ENCODE measurements around the gene ATP11A.
"Not testable (repeated sequence)": the region's sequence is repeated elsewhere in the genome, so short reads cannot be mapped to it uniquely, and the experiment has no call there.

ATP11A gene

DNA sequence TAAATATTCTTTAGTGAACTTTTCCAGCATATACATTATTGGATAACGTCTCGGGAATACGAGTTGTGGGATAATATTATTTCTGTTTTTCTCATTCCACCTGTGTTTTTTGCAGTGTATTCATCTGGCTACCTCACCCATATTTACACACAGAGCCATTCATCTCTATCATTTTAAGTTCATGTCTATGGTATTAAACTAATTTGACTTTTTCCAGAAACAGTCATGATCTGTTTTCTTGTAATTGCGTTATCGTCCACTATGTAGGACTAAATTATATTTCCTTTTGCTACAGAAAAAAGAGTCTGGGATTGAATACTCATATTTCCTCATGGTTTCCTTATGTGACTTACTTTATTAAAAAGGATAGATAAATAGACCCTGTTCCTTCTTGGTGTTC lies 2.7 kb downstream of the ATP11A start:
- DNase-seq (ENCODE audit: low read depth) = no peak

DNA sequence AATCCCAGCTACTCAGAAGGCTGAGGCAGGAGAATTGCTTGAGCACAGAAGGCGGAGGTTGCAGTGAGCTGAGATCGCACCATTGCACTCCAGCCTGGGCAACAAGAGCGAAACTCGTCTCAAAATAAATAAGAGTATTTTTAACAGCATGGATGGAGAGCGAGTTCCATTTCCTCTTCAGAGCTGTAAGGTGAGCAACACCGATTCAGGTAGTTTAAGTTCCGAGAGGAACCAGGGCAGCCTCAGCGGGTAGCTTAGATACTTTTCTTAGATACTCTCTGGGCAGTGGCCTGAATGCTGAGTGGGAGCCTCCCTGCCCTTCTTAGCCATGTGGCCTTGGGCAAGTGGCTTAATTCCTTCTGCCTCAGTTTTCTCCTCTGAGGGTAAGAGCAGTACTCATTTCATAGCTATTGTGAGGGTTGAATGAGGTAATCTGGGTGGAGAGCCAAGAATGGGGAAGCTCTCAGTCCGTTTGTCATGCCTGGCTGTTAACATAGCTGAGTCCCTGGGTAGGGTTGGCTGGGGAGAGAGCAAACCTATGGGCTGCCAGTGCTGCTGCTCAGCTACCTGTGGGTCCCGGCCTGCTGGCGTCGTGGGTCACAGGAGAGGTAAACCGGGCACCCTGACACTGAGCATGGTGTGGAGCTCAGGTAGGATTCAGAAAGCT lies 4.1 kb downstream of the ATP11A start:
- DNase-seq (ENCODE audit: low read depth) = no peak

DNA sequence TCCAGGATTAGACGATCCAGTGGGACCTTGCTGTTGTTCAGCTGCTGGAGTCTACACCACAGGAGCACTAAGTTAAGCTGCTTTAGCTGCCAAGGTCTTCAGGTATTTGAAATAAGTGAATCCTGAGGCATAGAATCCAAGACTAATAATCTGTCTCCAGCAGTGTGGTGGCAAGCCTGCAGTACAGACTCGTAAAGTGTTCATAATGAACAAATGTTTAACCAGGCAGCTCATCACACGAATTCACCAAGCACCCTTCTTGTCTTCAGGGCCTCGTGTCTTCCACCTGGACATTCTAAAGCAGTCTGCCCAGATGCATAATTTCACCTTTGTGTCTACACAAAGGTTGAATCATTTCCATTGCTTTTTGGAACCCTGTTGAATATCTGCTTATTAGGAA lies 5.3 kb downstream of the ATP11A start:
- no peak for DNase-seq (ENCODE audit: low read depth)

DNA sequence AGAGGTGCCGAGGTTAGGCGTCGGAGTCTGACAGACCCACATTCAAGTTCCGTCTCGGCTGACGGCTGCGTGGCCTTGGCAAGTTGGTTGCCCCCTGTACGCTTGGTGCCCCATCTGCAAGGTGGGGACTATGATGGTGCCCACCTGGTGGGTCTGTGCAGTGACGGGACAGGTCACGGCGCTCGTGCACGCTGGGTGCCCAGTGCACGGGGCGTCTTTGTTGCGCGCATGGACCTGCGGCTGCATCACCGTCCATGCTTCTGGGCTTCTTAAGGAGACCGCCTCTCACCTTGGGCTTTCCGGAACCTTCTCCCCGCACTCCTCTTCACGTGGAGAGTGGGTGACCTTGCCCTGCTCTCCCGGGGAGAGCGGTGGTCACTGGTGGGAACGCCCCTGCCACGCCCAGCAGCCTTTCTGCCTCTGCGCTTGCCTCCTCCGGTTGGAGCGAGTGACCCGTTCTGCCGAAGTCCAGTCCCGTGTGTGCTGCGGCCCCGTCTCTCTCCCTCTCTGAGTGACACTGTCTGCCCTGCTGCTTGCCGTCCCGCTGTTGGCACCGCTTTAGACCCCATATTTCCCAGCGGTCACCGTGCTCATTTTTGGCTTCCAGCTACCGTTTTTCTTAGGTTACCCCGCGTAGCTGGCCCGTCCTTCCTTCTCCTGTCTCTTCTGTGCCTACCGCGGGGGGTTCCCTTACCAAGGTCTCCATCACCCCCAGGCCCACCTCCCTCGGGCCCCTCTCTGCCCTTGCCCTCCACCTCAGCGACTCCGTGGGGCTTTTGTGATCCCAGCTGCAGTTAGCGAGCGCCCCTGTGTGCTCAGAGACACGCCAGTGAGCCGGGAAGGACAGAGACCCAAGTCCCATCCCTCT lies 6.4 kb downstream of the ATP11A start:
- no peak for DNase-seq (ENCODE audit: low read depth)

DNA sequence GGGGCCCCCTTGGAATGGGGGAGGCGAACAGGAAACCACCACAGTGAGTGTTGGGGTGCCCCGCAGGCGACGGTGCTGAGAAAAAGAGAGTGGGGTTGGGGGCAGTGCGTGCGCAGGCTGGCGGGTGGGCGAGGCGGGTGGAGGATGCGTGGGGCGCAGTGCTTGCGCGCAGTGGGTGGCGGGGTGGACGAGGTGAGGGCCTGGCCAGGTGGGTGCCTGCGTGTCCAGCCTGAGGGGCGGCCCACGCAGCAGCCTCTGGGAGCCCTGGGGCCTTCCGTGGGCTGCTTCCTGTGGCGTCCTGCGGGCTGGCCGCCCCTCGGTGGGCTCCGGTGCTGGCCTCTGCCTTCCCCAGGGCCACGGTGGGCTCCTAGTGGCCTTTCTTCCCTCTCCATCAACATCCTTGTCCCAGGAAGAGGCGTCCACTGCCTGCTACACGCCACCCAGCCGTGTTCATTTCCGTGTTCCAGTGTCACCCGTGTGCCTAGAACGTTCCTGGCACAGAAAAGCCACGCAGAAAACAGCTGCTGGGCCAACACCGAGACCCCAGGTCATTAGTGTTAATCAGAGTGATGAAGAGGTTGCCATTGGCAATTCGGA lies 7.1 kb downstream of the ATP11A start:
- no peak for DNase-seq (ENCODE audit: low read depth)

DNA sequence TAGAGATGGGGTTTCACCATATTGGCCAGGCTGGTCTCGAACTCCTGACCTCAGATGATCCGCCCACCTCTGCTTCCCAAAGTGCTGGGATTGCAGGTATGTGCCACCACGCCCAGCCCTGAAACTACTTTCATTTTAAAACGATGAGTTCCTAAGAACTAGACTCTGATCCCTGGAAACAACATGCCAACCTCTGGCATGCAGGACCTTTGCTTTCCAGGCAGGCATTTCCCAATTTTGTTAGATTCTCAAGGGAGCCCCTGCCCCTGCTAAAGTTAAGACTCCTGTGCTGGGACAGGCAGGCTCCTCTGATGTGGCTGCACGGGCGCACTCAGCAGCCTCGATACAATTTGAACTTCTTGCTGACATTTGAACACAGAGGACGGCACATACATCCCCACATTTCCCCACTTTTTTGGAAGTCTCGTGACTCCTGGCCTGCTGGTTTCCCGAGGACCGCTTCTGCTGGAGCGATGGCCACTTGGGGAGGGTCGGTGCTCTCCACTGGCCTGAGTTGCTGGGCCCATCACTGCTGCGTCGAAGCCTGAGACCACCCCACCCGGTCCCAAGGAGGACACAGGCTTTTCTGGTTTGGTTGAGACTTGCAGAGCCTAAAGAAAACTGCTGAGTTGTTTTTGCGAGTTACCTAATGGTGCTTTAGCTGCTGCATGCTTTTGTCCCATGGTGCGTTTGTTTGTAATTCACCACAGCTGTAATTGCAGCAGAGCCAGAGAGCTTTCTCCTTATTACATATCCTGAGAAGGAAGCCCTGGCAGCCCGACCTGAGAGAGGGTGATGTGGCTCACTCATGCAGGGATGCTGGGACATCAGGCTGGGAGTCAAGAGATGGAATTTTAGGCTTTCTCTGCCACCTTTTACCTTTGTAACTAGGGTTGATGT lies 8.2 kb downstream of the ATP11A start:
- DNase-seq (ENCODE audit: low read depth) = no peak

DNA sequence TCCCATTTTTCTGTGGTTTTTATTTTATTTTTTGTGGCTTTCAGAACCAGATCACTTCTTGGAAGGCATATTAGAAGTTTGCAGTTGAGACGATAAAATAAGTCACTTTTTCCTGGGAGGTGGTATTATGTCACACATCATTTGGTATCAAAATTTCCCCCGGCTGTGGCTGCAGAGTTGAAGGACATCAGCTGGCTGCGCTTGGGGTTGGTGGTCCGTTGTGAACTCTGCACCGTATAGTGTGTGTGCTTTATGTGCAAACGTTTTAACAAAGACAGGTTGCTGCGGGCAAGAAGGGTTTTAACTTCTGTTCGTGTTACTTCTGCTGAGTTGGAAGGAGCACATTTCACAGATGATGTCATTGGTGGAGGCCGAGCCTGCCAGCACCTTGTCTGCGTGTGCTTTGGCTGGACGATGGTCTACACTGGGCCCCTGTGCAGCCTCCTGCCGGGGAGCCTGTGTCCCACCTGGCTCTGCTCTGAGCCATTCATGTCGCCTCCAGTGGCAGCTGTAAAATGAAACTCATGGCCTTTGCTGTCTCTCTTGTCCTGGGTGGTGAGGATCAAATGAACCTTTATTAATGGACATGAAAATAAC lies 9.6 kb downstream of the ATP11A start:
- DNase-seq (ENCODE audit: low read depth) = no peak

DNA sequence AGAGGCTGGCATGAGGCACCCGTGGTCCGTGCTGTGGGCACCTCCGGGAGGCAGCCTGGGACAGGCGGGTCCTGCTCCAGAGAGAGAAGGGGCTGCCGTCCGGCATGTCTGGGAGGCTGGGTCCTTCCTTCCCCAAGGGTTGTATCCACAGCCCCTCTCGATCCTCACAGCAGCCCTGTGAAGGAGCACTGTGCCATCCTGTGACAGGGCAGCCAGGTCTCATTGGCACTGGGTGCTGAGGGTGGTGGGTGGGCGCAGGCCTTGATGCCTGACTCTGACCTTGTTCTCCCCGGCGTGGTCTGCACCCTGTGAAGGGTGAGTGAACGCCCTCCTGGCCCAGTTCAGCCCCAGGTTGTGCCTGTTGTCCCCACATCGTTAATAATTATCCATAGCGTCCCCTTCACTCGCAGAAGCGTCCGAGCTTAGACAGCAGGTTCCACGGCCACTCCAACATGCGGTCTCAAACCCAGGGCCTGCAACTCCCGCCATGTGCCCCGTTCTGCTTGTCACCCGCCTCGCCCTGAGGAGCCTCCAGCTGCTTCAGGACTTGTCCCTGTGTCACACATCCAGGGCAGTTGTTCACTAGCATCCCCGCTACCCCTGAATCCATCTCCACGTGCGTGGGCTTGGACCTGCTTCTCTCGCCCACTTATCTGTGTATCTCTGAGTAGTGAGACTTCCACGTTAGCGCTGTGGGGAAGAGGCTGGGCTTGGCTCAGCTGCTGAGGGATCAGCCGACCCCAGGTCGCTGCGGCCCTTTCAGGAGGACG lies 10.6 kb downstream of the ATP11A start:
- DNase-seq (ENCODE audit: low read depth) = no peak

DNA sequence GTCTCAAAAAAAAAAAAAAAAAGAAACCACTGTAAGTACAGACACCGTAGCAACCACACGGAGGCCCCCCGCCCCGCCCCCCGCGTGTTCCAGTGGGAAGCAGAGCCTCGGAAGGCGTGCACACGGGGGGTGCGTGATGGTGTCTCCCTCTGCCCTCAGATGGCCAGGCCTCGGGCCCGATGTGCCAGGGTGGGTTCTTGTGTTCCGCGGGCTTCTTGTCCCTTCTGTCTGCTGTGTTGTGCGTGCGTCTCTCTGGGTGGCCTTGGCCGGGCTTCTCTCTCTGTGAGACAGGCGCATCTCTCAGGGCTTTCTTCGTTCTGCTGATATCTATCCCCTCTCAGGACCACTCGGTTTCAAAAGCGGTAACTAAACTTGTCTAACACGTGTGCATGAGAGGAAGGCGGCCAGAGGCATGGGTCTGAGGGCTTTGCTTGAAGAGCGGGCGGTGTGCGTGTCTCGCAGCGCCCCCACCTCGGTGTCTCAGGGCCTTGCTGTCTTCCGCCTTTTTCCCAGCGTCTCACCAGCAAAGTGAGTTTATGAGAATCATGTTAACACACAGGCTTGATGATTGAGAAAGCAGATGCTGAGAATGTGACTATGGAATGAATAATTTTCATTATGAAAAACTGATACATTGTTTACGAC lies 12.6 kb downstream of the ATP11A start:
- DNase-seq (ENCODE audit: low read depth) = no peak

DNA sequence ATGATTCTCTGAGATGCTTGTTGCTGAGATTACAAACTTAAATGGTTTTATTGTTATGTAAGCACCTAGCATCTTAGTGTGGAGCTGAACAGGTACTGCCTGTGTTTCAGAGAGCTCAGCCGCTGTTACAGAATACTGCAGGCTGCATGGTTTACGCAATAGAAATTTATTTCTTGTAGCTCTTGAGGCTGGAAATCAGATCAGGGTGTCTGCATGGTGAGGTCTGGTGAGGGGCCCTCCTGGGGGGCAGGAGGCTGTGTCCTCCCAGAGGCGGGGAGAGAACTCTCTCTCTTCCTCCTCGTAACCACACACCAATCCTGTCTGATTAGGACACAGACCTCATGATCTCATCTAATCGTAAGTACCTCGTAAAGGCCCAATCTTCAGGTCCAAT lies 13.1 kb downstream of the ATP11A start:
- no peak for DNase-seq (ENCODE audit: low read depth)

DNA sequence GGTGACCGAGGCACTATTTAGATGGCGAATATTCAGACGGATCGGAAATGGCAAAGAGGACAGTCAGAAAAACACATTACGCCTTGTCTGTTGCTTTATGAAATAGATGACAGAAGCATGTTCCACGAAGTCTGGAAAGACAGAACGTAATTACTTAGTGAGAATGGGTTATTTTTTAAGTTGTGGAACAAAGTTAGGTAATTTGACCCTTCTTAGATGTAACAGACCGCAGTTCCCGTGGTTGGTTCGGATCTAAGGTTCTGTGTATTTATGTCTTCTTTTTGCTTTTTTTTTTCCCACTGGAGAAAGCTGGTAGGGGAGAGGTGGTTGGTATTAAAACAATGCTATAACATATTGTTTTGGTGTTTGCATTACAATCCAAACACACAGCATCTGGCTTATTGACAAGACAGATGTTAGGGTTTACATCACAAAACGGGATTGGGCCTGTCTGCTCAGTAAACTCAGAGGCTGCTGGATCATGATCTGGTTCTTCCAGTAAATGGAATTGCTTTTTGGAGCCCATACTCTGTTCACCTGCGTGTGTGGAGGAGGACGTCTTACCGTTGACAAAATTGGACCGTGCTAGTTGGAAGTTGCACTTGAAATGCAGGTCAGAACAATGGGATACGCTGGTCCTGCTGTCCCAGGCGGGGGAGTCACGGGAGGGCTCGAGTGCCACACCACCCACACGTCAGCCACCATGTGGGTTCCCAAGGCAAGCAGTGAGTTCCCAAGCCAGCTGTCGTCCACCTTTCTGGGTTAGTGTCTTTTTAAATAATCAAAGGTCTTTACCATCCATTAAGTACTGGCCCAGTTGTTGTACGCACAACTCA lies 13.8 kb downstream of the ATP11A start:
- DNase-seq (ENCODE audit: low read depth) = no peak

DNA sequence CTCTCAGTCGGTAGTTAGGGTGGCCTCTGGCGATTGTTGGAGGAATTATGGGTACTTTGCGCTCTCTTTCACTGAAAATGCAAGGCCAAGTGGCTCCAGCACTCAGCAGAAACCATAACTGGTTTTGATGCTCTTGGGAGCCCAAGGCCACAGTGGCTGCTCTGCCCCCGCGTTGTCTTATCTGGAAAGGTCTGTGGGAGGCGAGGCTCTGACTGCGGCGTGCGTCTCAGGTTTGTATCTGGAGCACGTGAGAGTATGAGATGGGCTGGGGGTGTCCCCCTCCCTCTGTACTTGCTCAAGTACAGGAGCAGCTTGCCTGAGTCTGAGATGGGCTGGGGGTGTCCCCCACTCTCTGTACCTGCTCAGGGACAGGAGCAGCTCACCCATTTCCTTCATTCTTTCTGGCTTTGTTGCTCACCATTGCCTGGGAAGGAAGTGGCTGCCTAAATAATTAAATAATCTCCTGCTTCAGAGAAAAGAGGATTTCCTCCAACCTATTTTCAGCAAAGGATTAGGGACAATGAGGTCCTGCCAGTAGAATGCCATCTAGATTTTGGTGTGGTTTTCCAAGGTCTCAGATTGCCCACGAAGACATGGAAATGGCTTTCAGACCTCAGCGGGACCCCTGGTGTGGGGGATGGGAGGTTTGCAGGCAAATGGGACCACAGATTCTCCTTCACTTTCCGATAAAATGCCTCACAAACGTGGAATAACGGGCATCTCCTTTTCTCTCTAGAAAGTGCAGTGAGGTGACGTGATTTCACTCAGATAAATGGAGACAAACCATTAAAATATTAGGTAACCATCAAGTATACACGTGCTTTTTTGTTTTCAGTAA lies 14.7 kb downstream of the ATP11A start:
- no peak for DNase-seq (ENCODE audit: low read depth)

DNA sequence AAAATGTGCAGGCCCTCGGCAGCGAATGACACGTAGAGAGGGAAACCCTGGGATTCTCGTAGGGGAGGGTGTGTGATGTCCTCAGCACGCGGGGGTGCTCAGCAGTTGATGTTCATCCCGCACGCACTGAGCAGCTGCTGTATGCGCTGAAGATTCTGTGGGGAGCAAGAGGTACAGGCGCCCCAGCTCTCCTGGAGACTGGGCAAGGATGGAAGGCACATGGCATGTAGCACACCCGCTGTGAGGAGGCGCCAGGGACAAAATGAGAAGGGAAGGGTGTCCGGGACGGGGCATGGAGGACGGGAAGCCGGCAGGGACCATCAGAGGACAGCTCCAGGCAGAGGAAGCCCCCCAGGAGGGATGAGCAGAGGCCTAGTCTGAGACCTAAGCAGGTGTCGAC lies 15.4 kb downstream of the ATP11A start:
- no peak for DNase-seq (ENCODE audit: low read depth)

DNA sequence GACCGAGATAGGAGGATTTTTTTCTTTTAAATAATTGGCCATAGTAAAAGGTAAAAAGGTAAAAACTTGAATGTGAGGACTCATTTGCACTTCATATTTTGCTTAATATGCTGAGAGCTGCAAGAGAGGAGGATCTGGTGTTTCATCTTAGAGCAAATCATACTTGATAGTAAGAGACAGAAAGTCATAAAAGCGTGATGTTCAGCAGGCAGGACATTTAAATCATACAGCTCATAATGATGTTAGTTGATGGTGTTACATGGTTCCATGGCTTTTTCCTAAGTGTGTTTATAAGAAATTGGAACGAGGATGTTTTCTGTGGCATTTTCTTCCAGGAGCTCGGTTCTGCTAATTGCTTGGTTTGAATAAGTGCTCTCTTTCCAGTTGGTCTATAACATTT lies 16.3 kb downstream of the ATP11A start:
- no peak for DNase-seq (ENCODE audit: low read depth)

DNA sequence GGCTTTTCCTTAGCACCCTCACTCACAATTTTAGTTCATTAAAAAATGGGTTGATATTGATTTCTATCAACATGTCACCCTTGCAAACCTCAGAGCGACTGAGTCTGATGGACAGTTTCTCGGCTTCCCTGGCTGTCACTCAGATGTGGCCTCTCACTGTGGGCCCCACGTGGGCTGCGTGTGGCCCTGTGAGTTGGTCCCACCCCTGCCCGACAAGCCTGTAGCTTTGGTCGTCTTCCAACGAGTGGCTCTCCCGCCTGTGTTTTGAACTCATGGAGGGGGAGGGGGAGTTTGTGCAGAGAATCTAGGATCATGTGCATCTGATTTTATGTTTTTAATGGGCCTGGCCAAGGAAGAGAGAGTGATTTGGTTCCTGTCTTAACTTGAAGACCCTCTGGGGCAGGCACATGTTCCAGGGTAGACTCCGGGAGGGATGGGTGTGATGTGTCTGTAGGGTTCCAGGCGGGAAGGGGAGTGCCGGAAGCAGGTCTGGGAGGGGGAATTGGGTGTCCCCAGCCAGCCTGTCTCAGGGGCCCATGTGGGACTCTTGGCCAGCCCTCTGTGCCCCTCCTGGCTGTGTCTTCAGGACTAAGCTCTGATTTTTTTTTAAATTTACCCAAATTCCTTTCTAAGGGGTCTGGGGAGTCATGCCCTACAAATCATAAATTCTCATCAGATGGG lies 18.9 kb downstream of the ATP11A start:
- no peak for DNase-seq (ENCODE audit: low read depth)

DNA sequence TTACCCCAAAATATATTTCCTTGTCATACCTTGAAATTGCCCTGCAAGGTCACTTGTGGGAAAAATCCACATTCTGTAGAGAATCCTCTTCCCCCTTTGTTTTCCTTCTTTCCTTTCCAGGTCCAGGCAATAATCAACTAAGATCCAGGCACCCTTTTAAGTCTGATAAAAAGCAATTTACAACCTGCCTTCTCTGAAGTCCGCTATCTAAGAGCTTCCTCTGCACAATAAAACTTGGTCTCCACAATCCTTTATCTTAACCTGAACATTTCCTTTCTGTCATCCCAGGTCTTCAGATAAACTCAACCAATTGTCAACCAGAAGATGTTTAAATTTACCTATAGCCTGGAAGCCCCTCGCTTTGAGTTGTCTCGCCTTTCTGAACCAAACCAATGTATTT lies 19.5 kb downstream of the ATP11A start:
- not testable (repeated sequence) for DNase-seq (ENCODE audit: low read depth)

DNA sequence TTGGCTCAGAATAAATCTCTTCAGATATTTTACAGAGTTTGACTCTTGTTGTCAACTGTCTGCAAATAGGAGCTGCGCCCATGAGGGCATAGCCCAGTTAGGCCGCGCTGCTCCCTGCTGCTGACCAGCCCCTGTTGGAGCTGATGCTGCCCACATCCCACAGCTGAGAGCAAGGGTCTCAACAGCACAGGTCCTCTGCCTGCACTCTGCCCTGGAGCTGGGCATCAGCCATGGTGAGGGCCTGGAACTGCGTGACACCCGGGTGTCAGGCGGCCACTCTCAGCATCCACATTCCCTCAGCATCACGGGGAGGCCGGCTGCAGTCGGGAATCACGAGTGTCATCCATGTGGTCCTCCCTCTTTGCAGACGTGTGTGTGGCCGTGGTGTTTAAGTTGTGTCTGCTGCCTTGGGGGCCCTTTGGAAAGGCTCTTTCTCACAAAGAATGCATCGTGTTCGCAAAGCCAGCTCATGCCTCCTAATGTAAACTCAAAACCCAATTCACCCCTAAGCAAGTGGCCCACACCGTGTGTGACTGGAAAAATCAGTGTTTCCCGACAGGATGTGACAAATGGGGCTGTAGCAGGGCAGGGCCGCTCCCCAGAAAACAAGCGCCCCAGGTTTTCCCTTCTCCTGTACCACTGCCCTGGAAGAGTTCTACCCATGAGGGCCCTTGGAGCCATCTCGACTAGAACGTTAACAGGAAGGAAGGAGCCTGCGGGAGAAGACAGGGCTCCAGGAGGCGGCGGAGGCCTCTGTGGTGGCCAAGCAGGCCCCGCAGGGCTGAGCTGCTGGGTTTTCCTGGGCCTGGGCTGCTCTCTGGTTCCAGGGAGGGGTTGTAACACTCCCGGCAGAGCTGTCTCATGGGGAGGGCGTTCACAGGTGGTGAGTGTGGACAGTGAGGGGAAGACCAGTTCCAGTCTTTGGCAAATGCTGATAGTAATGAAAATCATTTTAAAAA lies 20.3 kb downstream of the ATP11A start:
- no peak for DNase-seq (ENCODE audit: low read depth)
